Motor neuron (in vitro differentiated cells): ENCODE measurements around the gene COX10. TPM values are rescaled to one million over a fixed set of nuclear protein-coding genes. Genes with fewer than 3 reads are reported as not detected.
A peak's percentile ranks its signal among the peaks of the same experiment; 100 is the strongest.
"Not testable (repeated sequence)": the region's sequence is repeated elsewhere in the genome, so short reads cannot be mapped to it uniquely, and the experiment has no call there.

Source experiments
- ATAC-seq, 8 experiments: fragments of 200-7000 bp; cut with Tn5 transposase; replicated peaks in 6 of 8; 2 replicates each; pipeline ENCODE4 v1.8.0; 2021; ENCODE audit warnings: mild to moderate bottlenecking in 8 of 8, moderate library complexity in 8 of 8
- H3K27ac ChIP-seq, 2 donors: fragments of 250-450 bp; sonication (Bioruptor Pico); 2 replicates each; pipeline ENCODE4 v1.9.0; 2021; ENCODE audit warnings: antibody characterized with exemption in 2 of 2, mild to moderate bottlenecking in 2 of 2, moderate library complexity in 1 of 2
- H3K4me1 ChIP-seq, 2 donors: fragments of 250-450 bp; sonication (Bioruptor Pico); replicated peaks in 1 of 2; 2 replicates each; pipeline ENCODE4 v1.6.1; 2021; ENCODE audit warnings: antibody characterized with exemption in 2 of 2, mild to moderate bottlenecking in 2 of 2, moderate library complexity in 1 of 2
- H3K4me3 ChIP-seq, 5 donors: fragments of 250-450 bp; sonication (Bioruptor Pico); 2 replicates each; pipeline ENCODE4 v1.9.0; 2021; ENCODE audit warnings: antibody characterized with exemption in 5 of 5, mild to moderate bottlenecking in 5 of 5, moderate library complexity in 4 of 5
- WGBS, 10 experiments: fragments of 450-650 bp; shearing (Covaris generic); methylation state at CpG; one replicate each; pipeline ENCODE4 v1.0.0; 2022; 5-methylcytosine and 5-hydroxymethylcytosine counted together
- in situ Hi-C, 9 experiments: fragments of 400-800 bp; cut with MboI; loops; one replicate each; pipeline ENCODE4 v1.15.0; 2021; ENCODE audit warnings: low sequenced_read_pairs in 9 of 9, low pct_unique_long_range_greater_than_20kb in 2 of 9; ENCODE audit not compliant: unreplicated experiment in 9 of 9
- total RNA-seq, 8 experiments: library from RNA; unstranded; fragments of 300-600 nt; gene quantifications; 2 replicates each; pipeline versions ENCODE4 v1.2.3 to v1.2.4, GENCODE V29; 2022

Gene COX10
- total RNA-seq, result 10 to 100 TPM; 13.8 to 31.6 (median 18.8) TPM

DNA sequence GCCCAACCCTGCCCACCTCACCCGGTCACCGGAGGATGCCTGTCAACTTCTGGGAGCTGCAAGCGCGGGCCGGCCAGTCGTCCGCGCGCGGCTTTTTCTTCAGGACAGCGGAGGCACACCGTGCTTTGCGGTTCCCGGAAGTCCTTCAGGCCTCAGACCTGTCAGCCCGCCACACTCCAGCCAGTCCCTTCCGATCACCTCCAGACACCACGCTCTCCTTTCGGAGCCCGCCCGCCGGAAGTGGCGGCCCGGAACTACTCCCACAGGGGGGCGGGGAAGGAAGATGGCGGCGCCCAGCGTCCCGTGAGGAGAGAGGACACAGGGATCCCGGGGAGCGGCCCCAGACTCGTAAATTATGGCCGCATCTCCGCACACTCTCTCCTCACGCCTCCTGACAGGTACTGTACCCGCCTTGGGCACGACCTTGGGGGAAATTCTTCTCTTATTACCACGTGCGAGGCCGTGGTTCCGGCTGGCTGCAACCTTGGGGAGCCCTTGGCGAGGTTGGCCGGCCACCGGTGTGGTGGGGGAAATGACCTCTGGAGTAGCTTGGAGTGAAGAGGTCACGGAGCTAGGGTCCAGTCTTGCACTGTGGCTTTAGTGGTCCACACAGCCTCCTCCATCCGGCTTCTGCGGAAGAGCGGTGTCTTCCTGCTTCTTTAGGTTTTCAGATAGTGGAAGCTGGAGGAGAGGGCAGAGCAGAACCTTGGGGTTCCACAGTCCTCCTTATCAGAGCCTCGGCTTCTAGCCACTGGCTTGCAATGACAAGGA, at the start of gene COX10:
Gene COX10 (plus strand): TSS at position 254 of the 771 bp plus-strand sequence. CDS start 102 bp downstream, at position 356.
- Histone ChIP-seq H3K4me3 (peak within 1 kb of the TSS; percentile 77 to 96 (median 88)), H3K27ac (peak within 1 kb of the TSS; percentile 82 to 85), H3K4me1 (peaks cover 15 to 20% of the 10 kb centered on the region in 2 donors)
- 0 to 10% (median 0%) methylated on average over 1 to 12 of the region's 48 CpGs; no CpG with 5 or more reads in 1 of the 10 experiments for WGBS, 10 experiments
- in situ Hi-C loops, result no loop called here
- peak; percentile 99 to 100 (median 100) for ATAC-seq

DNA sequence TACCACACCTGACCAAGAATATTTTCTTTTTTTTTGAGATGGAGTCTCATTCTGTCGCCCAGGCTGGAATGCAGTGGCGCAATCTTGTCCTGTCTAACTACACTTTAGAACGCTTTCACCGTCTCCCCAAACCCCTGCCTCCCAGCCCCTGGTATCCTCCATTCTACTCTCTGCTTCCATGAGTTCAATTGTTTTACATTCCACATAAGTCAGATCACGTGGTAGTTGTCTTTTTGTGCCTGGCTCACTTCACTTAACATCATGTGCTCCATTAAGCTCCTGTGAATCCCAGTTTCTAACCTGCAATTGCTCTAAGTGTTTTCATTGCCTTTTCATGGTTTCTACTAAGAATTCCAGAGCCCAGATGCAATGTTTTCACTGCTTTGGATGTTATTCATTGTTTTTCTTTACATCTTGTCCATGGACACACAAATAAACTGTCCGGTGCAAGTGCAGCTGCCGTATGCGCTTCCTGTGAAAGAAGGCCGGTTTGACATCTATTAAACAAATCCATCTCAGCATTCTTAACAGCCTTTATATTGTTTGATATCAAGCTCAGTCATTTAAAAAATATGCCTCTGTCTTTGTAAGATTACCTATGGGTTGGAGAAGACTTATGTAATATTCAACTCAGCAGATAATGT, 47.5 kb upstream of the COX10 start:
- in situ Hi-C loops, H3K4me3 ChIP-seq, H3K4me1 ChIP-seq, H3K27ac ChIP-seq: not testable (repeated sequence)
- ATAC-seq, result peak in 5 of 8 experiments; percentile 81 to 96 (median 91)
- no CpG with 5 or more reads among the region's 9 CpGs for WGBS, 10 experiments

DNA sequence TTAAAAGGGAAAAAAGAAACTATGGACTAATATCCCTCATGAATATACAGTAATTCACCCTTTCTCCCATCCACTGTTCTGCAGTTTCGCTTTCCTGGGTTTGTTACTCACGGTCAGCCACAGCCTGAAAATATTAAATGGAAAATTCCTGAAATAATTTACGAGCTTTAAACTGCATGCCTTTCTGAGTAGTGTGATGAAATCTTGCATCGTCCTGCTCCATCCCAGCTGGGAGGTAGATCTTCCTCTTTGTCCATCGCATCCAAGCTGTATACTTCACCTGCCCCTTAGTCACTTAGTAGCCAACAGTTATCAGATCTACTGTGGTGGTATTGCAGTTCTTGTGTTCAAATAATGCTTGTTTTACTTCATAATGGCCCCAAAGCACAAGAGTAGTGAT, 39.5 kb upstream of the COX10 start:
- H3K4me3 ChIP-seq, H3K4me1 ChIP-seq, in situ Hi-C loops, H3K27ac ChIP-seq: not testable (repeated sequence)
- no CpG with 5 or more reads among the region's 5 CpGs for WGBS, 10 experiments
- peak in 7 of 8 experiments; percentile 59 to 94 (median 74) for ATAC-seq

DNA sequence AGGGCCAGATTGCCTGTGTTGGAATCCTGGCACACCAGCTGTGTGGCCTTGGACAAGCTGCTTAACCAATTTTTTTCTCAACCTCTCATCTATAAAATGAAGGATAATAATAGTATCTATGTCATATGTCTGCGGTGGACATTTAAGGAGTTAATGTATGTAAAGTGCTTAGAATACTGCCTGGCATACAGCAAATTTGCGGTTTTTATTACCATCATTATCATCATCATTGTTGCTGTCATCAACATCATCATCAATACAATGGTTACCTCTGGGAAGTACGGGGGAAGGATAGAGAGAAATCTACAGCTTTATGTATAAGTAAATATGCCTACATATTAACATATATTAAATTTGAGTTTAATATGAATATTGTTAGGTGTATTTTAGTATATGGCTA, 37.1 kb upstream of the COX10 start:
- no peak for ATAC-seq
- no peaks in the 10 kb centered on the region for H3K4me1 ChIP-seq
- WGBS, 10 experiments, result 30 to 100% (median 82%) methylated on average over 1 to 3 of the region's 3 CpGs; no CpG with 5 or more reads in 2 of the 10 experiments
- H3K27ac ChIP-seq, result no peak overlapping the region
- in situ Hi-C loops, result no loop called here
- H3K4me3 ChIP-seq, result no peak overlapping the region

DNA sequence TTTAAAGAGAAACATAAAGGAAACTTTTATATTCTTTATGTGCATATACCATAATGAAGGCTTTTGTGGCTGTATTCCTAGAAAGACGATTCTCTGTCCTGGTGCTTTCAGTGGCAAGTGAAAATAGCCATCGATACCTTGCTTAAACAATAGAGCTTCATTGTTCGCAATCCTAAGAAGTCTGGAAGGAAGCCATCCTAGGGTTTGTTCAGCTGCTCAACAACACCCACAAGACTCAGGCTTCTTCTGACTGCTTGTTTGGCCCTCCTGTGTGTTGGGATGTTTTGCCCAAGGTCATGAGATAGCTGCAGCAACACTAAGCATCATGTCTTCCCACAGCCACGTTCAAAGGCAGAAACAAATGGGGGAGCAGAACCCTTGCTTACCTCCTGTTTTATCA, 36.1 kb upstream of the COX10 start:
- Histone ChIP-seq H3K4me3 (no peak overlapping the region), H3K27ac (no peak overlapping the region), H3K4me1 (no peaks in the 10 kb centered on the region)
- 43 to 100% (median 93%) methylated on average over 2 to 4 of the region's 4 CpGs; no CpG with 5 or more reads in 2 of the 10 experiments for WGBS, 10 experiments
- peak in 1 of 8 experiments; percentile 78 for ATAC-seq
- in situ Hi-C loops, result no loop called here

DNA sequence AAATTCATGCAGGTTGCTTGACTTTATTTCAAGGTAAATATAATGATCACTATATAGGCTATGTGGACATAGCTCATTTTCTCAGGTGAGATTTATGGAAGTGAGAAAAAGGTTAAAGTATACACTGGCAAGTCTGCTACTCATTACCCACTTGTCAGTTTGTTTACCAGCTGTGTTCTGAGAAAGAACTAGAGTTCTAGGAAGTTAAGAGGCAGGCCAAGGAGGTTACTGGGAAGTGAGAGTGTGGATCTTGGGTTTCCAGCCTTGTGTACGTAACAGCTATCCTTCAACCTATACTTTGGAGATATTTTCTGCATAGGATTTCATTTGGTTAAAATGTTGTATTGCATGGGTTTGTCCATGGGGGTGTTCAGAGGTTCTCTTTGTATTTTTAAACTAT, 31.9 kb upstream of the COX10 start:
- H3K27ac ChIP-seq, result no peak overlapping the region
- ATAC-seq, result no peak

DNA sequence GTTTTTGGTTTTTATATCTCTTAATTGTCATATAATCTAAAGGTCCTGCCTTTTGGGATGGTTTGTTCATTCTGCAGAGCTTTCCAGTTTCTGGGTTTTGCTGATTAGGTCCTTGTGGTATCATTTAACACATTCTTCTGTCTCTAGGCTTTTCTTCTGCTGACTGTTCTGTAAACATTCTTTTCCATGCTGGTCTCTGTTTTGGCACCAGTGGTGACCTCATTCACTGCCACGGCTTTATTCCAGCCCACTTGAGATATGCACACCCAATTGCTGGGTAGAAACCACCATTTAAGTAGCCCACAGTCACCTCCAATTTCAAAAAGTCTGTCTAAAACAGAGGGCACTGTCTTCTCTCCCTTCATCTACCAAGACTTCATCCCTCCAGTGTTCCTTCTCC, 31.1 kb upstream of the COX10 start:
- no peaks in the 10 kb centered on the region for H3K4me1 ChIP-seq
- WGBS, 10 experiments, result 0 to 83% (median 48%) methylated on average over 1 of the region's 1 CpG; no CpG with 5 or more reads in 4 of the 10 experiments
- in situ Hi-C loops, result no loop called here
- H3K27ac ChIP-seq, result no peak overlapping the region
- H3K4me3 ChIP-seq, result no peak overlapping the region
- ATAC-seq, result peak in 1 of 8 experiments; percentile 54

More for the DNA sequence above, 31.9 kb upstream of the COX10 start:
- 86 to 100% (median 100%) methylated on average over 1 of the region's 1 CpG; no CpG with 5 or more reads in 3 of the 10 experiments for WGBS, 10 experiments
- H3K4me1 ChIP-seq, result no peaks in the 10 kb centered on the region
- no peak overlapping the region for H3K4me3 ChIP-seq
- in situ Hi-C loops, result no loop called here

DNA sequence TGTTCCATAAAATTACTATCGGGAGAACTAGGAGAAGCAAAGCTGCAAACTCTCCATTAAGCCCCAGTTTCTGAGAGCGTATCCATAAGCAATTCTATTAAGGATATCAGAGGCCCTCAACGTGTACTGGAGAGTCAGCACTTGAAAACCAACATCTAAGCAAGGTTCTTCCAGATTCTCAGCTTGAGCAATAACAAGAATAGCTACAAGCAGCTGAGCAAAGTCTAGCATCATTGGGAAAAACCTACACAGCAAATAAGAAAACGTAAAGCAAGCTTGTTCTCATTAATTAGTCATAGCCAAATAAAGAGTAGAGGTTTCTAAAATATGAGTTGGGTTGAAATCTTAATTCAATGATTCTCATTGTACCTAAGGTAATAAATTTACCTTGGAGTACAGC, 26.9 kb upstream of the COX10 start:
- ATAC-seq, result no peak
- no peaks in the 10 kb centered on the region for H3K4me1 ChIP-seq

DNA sequence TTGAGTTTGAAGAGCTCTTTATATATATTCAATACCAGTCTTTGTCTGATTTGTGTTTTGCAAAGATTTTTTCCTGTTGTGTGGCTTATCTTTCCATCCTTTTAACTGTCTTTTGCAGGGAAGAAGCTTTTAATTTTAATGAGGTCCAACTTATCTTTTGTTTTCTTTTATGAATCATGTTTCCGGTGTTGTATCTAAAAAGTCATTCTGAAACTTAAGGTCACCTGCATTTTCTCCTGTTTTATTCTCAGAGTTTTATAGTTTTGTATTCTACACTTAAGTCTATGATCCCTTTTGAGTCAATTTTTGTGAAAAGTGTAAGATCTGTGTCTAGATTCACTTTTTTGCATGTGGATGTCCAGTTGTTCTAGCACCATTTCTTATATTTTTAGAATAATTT, 24.6 kb upstream of the COX10 start:
- in situ Hi-C loops, result no loop called here
- 53 to 100% (median 97%) methylated on average over 1 of the region's 1 CpG for WGBS, 10 experiments
- no peak for ATAC-seq
- Histone ChIP-seq H3K4me1 (no peaks in the 10 kb centered on the region), H3K27ac (no peak overlapping the region), H3K4me3 (no peak overlapping the region)

More for the DNA sequence above, 26.9 kb upstream of the COX10 start:
- in situ Hi-C loops, result no loop called here
- Histone ChIP-seq H3K4me3 (no peak overlapping the region), H3K27ac (no peak overlapping the region)
- whole genome bisulfite sequencing, 10 experiments, result 60 to 100% (median 94%) methylated on average over 1 to 4 of the region's 4 CpGs

DNA sequence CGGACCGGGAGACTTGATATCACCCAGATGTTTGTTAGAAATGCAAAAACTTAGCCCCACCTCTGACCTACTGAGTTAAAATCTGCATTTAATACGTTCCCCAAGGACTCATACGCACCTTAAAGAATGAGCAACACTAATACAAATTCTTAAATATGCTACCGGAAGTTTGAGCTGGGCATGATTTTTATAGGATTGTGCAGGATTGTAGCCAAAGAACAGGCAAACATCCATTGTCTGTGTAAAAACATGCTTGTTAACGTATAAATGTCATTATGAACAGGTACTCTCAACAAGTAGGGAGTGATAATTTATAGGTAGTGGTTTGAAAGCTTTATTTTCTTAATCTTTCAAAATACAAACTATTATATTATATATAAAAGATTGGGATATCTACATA, 22.3 kb upstream of the COX10 start:
- WGBS, 10 experiments, result 73 to 100% (median 98%) methylated on average over 2 to 6 of the region's 6 CpGs
- in situ Hi-C loops, result no loop called here
- ATAC-seq, result no peak
- Histone ChIP-seq H3K4me1 (no peaks in the 10 kb centered on the region), H3K27ac (no peak overlapping the region), H3K4me3 (no peak overlapping the region)

DNA sequence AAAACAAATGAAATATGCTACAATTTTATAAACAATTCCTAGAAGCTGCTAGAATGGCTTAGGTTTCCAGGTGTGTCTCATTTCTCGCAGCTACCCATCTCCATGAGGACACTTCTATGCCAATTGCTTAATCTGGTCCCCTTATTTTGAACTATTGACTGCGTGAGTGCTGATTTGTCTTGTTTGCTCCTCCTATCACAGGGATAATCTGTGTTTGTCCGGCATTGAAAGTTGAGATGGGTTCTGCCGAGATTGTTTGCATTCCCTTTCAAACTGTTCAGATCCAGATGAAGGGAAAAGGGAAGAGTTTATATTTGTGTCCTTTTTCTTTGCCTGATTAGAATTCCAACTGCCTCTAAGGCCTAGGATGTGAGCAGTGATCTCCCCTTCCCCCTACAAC, 21.7 kb upstream of the COX10 start:
- no peak overlapping the region for H3K27ac ChIP-seq
- no peak for ATAC-seq
- 89 to 100% (median 96%) methylated on average over 2 to 4 of the region's 4 CpGs; no CpG with 5 or more reads in 3 of the 10 experiments for WGBS, 10 experiments
- no peaks in the 10 kb centered on the region for H3K4me1 ChIP-seq
- in situ Hi-C loops, result no loop called here
- H3K4me3 ChIP-seq, result no peak overlapping the region

DNA sequence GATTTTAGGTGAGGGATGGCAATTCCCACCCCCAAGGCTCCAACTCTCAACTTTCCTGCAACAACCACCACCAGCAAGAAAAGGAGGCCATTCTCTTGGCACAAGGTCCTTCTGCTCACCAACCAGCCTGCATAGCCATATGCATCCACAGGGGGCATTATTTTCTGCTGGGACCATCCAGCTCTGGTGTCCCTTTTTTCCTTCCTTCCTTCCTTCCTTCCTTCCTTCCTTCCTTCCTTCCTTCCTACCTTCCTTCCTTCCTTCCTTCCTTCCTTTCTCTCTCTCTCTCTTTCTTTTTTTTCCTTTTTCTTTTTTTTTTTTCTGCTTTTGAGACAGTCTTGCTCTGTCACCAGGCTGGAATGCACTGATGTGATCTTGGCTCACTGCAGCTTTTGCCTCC, 21.1 kb upstream of the COX10 start:
- in situ Hi-C loops, result no loop called here
- no peak overlapping the region for H3K4me3 ChIP-seq
- no peaks in the 10 kb centered on the region for H3K4me1 ChIP-seq
- ATAC-seq, result no peak
- H3K27ac ChIP-seq, result no peak overlapping the region

DNA sequence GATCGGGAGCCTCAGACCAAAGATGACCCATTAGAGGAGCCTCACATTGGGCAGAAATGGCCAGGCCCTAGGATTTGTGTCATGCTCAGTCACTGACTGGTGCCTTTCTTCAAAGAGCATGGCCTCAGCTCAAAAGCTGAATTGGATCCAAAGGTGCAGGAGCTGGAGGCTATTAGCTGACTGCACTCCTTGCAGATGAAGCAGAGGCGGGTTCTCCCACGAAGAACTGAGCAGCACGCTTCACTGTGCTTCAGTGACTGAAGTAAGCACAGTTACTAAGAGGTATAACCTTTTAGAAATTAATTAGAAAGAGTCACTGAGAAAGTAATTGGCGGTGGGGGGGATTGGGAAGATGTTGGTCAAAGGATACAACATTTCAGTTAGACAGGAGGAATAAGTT, 18.7 kb upstream of the COX10 start:
- in situ Hi-C loops, result no loop called here
- Histone ChIP-seq H3K27ac (no peak overlapping the region), H3K4me3 (no peak overlapping the region), H3K4me1 (no peaks in the 10 kb centered on the region)
- ATAC-seq, result no peak
- 83 to 100% (median 100%) methylated on average over 1 to 5 of the region's 5 CpGs; no CpG with 5 or more reads in 2 of the 10 experiments for WGBS, 10 experiments
